ENCODE data around the gene CAMTA1.

Gene CAMTA1

DNA sequence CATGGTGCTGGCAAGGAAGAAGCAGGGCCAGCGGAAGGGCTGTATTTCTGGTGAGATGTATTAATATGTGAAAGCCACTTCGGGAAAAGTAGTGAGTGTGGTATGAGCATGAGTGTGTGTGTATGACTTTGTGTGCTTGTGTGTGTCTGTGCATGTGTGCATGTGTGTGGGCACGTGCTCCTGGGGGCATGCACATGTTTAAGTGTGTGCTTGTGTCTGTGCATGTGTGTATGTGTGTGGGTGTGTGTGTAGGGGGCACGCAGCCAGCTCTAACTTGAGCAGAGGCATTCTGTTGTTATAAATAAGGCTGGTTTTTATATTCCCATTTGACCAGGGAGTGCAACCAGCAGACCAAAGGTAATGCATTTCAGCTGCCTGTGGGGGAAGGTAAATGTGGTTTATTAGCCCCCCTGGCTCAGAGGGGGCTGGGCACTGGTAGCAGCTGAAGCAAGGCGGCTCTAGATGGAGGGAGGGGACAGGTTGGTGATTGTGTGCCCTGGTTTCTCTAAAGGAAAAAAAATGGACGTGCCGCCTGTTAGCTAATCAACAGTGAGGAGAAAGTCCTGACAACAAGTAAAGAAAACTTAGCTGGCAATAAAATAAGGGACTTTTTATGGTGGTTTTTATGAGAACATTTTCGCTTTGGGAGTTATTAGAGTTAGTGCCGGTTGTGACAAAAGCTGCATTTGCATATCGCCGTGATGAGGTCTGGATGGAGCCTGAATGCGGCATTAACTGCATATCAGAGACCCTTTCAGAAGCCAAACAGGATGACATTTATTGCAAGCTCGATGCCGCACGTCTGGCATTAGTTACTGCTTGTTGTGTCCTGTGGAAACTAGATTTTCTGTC is 180.1 kb downstream of the CAMTA1 start (continued):
- TF ChIP-seq, protein P1, sequence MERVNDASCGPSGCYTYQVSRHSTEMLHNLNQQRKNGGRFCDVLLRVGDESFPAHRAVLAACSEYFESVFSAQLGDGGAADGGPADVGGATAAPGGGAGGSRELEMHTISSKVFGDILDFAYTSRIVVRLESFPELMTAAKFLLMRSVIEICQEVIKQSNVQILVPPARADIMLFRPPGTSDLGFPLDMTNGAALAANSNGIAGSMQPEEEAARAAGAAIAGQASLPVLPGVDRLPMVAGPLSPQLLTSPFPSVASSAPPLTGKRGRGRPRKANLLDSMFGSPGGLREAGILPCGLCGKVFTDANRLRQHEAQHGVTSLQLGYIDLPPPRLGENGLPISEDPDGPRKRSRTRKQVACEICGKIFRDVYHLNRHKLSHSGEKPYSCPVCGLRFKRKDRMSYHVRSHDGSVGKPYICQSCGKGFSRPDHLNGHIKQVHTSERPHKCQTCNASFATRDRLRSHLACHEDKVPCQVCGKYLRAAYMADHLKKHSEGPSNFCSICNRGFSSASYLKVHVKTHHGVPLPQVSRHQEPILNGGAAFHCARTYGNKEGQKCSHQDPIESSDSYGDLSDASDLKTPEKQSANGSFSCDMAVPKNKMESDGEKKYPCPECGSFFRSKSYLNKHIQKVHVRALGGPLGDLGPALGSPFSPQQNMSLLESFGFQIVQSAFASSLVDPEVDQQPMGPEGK (CRISPR knock-in tag; IDR thresholded peaks at IDR 0.05; ENCODE audit: borderline replicate concordance): no peak
- no peak for TF ChIP-seq CSDC2 (CRISPR knock-in tag; IDR thresholded peaks at IDR 0.05)

DNA sequence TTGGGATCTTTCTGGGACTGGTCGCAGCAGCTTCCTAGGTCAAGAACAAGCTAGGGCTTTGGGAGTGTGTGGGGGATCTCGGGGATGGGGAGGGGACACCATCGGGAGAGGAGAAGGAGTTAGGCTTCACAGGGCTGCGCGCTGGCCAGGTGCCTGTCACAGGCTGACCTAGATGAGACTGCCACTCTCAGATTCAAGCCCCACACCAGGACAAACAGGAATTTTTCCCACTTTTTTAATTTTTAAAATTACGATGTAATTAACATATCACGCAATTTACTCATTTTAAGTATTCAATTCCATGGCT is 180.6 kb downstream of the CAMTA1 start:
- ATAC-seq: no peak
- TF ChIP-seq ZFP30 (CRISPR knock-in tag; IDR thresholded peaks at IDR 0.05) (no peak), SNAI2 (CRISPR knock-in tag; IDR thresholded peaks at IDR 0.05) (no peak), PPARA (CRISPR knock-in tag; IDR thresholded peaks at IDR 0.05; ENCODE audit: borderline replicate concordance) (no peak)
- TF ChIP-seq, protein P2, sequence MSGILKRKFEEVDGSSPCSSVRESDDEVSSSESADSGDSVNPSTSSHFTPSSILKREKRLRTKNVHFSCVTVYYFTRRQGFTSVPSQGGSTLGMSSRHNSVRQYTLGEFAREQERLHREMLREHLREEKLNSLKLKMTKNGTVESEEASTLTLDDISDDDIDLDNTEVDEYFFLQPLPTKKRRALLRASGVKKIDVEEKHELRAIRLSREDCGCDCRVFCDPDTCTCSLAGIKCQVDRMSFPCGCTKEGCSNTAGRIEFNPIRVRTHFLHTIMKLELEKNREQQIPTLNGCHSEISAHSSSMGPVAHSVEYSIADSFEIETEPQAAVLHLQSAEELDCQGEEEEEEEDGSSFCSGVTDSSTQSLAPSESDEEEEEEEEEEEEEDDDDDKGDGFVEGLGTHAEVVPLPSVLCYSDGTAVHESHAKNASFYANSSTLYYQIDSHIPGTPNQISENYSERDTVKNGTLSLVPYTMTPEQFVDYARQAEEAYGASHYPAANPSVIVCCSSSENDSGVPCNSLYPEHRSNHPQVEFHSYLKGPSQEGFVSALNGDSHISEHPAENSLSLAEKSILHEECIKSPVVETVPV (CRISPR knock-in tag; IDR thresholded peaks at IDR 0.05): no peak
- TF ChIP-seq, protein P3, sequence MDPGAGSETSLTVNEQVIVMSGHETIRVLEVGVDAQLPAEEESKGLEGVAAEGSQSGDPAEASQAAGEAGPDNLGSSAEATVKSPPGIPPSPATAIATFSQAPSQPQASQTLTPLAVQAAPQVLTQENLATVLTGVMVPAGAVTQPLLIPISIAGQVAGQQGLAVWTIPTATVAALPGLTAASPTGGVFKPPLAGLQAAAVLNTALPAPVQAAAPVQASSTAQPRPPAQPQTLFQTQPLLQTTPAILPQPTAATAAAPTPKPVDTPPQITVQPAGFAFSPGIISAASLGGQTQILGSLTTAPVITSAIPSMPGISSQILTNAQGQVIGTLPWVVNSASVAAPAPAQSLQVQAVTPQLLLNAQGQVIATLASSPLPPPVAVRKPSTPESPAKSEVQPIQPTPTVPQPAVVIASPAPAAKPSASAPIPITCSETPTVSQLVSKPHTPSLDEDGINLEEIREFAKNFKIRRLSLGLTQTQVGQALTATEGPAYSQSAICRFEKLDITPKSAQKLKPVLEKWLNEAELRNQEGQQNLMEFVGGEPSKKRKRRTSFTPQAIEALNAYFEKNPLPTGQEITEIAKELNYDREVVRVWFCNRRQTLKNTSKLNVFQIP (CRISPR knock-in tag; IDR thresholded peaks at IDR 0.05; ENCODE audit: borderline replicate concordance, low read depth): no peak

DNA sequence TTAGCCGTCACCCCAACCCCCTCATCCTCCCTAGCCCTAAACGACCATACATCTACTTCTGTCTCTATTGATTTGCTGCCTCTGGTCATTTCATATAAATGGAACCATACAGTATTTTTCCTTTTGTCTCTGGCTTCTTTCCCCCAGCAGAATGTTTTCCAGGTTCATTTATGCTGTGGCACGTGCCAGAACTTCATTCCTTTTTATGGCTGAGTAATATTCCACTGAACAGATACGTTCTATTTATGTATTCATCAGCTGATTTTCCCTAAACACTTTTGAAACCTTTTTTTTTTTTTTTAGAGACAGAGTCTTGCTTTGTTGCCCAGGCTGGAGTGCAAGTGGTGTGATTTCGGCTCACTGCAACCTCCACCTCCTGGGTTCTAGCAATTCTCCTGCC is 181.1 kb downstream of the CAMTA1 start:
- no peak for ATAC-seq

More for the DNA sequence above, 181.1 kb downstream of the CAMTA1 start:
- TF ChIP-seq TCF4 (CRISPR knock-in tag; IDR thresholded peaks at IDR 0.05; ENCODE audit: borderline replicate concordance): no peak
- TF ChIP-seq ARNTL (CRISPR knock-in tag; IDR thresholded peaks at IDR 0.05; ENCODE audit: borderline replicate concordance, low read depth): no peak
- no peak for TF ChIP-seq BACH2 (CRISPR knock-in tag; IDR thresholded peaks at IDR 0.05; ENCODE audit: borderline replicate concordance)
- TF ChIP-seq ESRRG (CRISPR knock-in tag; IDR thresholded peaks at IDR 0.05): no peak
- no peak for TF ChIP-seq ZNF565 (CRISPR knock-in tag; conservative IDR thresholded peaks at IDR 0.05; ENCODE audit: low read depth)
- no peak for TF ChIP-seq OSR1 (CRISPR knock-in tag; IDR thresholded peaks at IDR 0.05)
- no peak for TF ChIP-seq ZNF70 (CRISPR knock-in tag; IDR thresholded peaks at IDR 0.05)
- TF ChIP-seq, protein P3 (CRISPR knock-in tag; IDR thresholded peaks at IDR 0.05; ENCODE audit: borderline replicate concordance, low read depth): no peak
- TF ChIP-seq, protein P1 (CRISPR knock-in tag; IDR thresholded peaks at IDR 0.05; ENCODE audit: borderline replicate concordance): no peak
- TF ChIP-seq CSDC2 (CRISPR knock-in tag; IDR thresholded peaks at IDR 0.05): no peak
- TF ChIP-seq GLIS3 (CRISPR knock-in tag; IDR thresholded peaks at IDR 0.05): no peak
- TF ChIP-seq, protein P4, sequence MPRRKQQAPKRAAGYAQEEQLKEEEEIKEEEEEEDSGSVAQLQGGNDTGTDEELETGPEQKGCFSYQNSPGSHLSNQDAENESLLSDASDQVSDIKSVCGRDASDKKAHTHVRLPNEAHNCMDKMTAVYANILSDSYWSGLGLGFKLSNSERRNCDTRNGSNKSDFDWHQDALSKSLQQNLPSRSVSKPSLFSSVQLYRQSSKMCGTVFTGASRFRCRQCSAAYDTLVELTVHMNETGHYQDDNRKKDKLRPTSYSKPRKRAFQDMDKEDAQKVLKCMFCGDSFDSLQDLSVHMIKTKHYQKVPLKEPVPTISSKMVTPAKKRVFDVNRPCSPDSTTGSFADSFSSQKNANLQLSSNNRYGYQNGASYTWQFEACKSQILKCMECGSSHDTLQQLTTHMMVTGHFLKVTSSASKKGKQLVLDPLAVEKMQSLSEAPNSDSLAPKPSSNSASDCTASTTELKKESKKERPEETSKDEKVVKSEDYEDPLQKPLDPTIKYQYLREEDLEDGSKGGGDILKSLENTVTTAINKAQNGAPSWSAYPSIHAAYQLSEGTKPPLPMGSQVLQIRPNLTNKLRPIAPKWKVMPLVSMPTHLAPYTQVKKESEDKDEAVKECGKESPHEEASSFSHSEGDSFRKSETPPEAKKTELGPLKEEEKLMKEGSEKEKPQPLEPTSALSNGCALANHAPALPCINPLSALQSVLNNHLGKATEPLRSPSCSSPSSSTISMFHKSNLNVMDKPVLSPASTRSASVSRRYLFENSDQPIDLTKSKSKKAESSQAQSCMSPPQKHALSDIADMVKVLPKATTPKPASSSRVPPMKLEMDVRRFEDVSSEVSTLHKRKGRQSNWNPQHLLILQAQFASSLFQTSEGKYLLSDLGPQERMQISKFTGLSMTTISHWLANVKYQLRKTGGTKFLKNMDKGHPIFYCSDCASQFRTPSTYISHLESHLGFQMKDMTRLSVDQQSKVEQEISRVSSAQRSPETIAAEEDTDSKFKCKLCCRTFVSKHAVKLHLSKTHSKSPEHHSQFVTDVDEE (CRISPR knock-in tag; IDR thresholded peaks at IDR 0.05): no peak
- no peak for TF ChIP-seq SNAI2 (CRISPR knock-in tag; IDR thresholded peaks at IDR 0.05)
- TF ChIP-seq, protein P5, sequence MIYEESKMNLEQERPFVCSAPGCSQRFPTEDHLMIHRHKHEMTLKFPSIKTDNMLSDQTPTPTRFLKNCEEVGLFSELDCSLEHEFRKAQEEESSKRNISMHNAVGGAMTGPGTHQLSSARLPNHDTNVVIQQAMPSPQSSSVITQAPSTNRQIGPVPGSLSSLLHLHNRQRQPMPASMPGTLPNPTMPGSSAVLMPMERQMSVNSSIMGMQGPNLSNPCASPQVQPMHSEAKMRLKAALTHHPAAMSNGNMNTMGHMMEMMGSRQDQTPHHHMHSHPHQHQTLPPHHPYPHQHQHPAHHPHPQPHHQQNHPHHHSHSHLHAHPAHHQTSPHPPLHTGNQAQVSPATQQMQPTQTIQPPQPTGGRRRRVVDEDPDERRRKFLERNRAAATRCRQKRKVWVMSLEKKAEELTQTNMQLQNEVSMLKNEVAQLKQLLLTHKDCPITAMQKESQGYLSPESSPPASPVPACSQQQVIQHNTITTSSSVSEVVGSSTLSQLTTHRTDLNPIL (CRISPR knock-in tag; IDR thresholded peaks at IDR 0.05; ENCODE audit: low read depth): no peak
- no peak for TF ChIP-seq TOX (CRISPR knock-in tag; IDR thresholded peaks at IDR 0.05; ENCODE audit: borderline replicate concordance)
- no peak for TF ChIP-seq ZC3H10 (CRISPR knock-in tag; IDR thresholded peaks at IDR 0.05)
